GM23338 (cell line): ENCODE data around the gene PRM1. TPM values are rescaled to one million over a fixed set of nuclear protein-coding genes. Genes with fewer than 3 reads are reported as not detected.

ENCODE experiments used
- JUNB ChIP-seq: IDR thresholded peaks from one replicate; pipeline ENCODE4 v1.6.1; 2016; ENCODE audit warnings: antibody characterized with exemption; ENCODE audit not compliant: unreplicated experiment
- REST ChIP-seq: IDR thresholded peaks from one replicate; pipeline ENCODE4 v1.6.1; 2018; ENCODE audit warnings: antibody characterized with exemption; ENCODE audit not compliant: unreplicated experiment
- polyA plus RNA-seq: library from polyadenylated mRNA; unstranded; fragments of >200 nt; fragmentation: Nextera tagmentation; extraction: Ambion mirVana; gene quantifications from 2 replicates; pipeline ENCODE4 v1.2.1, GENCODE V29; 2016
- total RNA-seq: library from RNA; depleted of rRNA; stranded (reverse); fragments of >200 nt; shearing (Covaris generic); gene quantifications from 2 replicates; pipeline ENCODE4 v1.2.3, GENCODE V29; 2014
- TF ChIP-seq, protein P1 (sequence below): fragments of 250-450 bp; sonication (Bioruptor Pico); IDR thresholded peaks from 2 replicates; pipeline ENCODE4 v1.5.0; 2020; ENCODE audit warnings: mild to moderate bottlenecking, moderate library complexity

Gene PRM1
- total and polyA plus RNA-seq, 2 experiments from 2014 or later: 1.2 TPM; not detected in 1

GRCh38 chr16:11241480-11242204, 39.5 kb downstream of the PRM1 start (continued):
- TF ChIP-seq, protein P1, sequence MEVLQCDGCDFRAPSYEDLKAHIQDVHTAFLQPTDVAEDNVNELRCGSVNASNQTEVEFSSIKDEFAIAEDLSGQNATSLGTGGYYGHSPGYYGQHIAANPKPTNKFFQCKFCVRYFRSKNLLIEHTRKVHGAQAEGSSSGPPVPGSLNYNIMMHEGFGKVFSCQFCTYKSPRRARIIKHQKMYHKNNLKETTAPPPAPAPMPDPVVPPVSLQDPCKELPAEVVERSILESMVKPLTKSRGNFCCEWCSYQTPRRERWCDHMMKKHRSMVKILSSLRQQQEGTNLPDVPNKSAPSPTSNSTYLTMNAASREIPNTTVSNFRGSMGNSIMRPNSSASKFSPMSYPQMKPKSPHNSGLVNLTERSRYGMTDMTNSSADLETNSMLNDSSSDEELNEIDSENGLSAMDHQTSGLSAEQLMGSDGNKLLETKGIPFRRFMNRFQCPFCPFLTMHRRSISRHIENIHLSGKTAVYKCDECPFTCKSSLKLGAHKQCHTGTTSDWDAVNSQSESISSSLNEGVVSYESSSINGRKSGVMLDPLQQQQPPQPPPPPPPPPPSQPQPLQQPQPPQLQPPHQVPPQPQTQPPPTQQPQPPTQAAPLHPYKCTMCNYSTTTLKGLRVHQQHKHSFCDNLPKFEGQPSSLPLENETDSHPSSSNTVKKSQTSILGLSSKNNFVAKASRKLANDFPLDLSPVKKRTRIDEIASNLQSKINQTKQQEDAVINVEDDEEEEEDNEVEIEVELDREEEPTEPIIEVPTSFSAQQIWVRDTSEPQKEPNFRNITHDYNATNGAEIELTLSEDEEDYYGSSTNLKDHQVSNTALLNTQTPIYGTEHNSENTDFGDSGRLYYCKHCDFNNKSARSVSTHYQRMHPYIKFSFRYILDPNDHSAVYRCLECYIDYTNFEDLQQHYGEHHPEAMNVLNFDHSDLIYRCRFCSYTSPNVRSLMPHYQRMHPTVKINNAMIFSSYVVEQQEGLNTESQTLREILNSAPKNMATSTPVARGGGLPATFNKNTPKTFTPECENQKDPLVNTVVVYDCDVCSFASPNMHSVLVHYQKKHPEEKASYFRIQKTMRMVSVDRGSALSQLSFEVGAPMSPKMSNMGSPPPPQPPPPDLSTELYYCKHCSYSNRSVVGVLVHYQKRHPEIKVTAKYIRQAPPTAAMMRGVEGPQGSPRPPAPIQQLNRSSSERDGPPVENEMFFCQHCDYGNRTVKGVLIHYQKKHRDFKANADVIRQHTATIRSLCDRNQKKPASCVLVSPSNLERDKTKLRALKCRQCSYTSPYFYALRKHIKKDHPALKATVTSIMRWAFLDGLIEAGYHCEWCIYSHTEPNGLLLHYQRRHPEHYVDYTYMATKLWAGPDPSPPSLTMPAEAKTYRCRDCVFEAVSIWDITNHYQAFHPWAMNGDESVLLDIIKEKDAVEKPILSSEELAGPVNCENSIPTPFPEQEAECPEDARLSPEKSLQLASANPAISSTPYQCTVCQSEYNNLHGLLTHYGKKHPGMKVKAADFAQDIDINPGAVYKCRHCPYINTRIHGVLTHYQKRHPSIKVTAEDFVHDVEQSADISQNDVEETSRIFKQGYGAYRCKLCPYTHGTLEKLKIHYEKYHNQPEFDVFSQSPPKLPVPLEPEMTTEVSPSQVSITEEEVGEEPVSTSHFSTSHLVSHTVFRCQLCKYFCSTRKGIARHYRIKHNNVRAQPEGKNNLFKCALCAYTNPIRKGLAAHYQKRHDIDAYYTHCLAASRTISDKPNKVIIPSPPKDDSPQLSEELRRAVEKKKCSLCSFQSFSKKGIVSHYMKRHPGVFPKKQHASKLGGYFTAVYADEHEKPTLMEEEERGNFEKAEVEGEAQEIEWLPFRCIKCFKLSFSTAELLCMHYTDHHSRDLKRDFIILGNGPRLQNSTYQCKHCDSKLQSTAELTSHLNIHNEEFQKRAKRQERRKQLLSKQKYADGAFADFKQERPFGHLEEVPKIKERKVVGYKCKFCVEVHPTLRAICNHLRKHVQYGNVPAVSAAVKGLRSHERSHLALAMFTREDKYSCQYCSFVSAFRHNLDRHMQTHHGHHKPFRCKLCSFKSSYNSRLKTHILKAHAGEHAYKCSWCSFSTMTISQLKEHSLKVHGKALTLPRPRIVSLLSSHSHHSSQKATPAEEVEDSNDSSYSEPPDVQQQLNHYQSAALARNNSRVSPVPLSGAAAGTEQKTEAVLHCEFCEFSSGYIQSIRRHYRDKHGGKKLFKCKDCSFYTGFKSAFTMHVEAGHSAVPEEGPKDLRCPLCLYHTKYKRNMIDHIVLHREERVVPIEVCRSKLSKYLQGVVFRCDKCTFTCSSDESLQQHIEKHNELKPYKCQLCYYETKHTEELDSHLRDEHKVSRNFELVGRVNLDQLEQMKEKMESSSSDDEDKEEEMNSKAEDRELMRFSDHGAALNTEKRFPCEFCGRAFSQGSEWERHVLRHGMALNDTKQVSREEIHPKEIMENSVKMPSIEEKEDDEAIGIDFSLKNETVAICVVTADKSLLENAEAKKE (CRISPR knock-in tag): no peak
- no peak for TF ChIP-seq REST
- TF ChIP-seq JUNB: no peak
